Astrocyte of the spinal cord (primary cell): Measurements from ENCODE around the gene CUEDC1.

Experiments
- DNase-seq: peaks from one replicate; pipeline ENCODE4 v3.0.0; 2011; ENCODE audit warnings: low read depth, low spot score
- H3K4me3 ChIP-seq: 2 replicates; pipeline ENCODE4 v1.5.1; 2011; ENCODE audit warnings: low read depth, mild to moderate bottlenecking, low read length, moderate library complexity
- CTCF ChIP-seq: IDR thresholded peaks from 2 replicates; pipeline ENCODE4 v1.5.1; 2012; ENCODE audit warnings: low read depth, mild to moderate bottlenecking, low read length, inconsistent platforms
- in situ Hi-C: cut with HindIII; loops from 2 replicates; pipeline ENCODE4 v1.10.0; 2017; ENCODE audit warnings: low sequenced_read_pairs

The CUEDC1 gene

GRCh38 chr17:57832314-57833178 is 122.7 kb downstream of the CUEDC1 start:
- H3K4me3 ChIP-seq, result no peak overlapping the region
- TF ChIP-seq CTCF, result no peak
- in situ Hi-C loops, result no loop called here
- no peak for DNase-seq

- no peak for DNase-seq
- H3K4me3 ChIP-seq, result no peak overlapping the region
- in situ Hi-C loops, result no loop called here
- no peak for TF ChIP-seq CTCF
Observed at GRCh38 chr17:57830880-57831279, 124.3 kb downstream of the CUEDC1 start.

GRCh38 chr17:57823469-57824401 is 131.5 kb downstream of the CUEDC1 start:
- no peak overlapping the region for H3K4me3 ChIP-seq
- DNase-seq, result no peak
- in situ Hi-C loops, result no loop called here
- TF ChIP-seq CTCF, result no peak

GRCh38 chr17:57819867-57820266 is 135.3 kb downstream of the CUEDC1 start:
- no peak overlapping the region for H3K4me3 ChIP-seq
- TF ChIP-seq CTCF, result no peak
- in situ Hi-C loops, result no loop called here
- no peak for DNase-seq

GRCh38 chr17:57819285-57819684 is 135.9 kb downstream of the CUEDC1 start:
- TF ChIP-seq CTCF, result no peak
- H3K4me3 ChIP-seq, result no peak overlapping the region
- DNase-seq, result no peak
- in situ Hi-C loops, result no loop called here

GRCh38 chr17:57818066-57818465 is 137.1 kb downstream of the CUEDC1 start:
- TF ChIP-seq CTCF, result no peak
- no peak overlapping the region for H3K4me3 ChIP-seq
- in situ Hi-C loops, result no loop called here
- DNase-seq, result no peak
